ENCODE data around the gene IPCEF1.
"Not testable (repeated sequence)": the region's sequence is repeated elsewhere in the genome, so short reads cannot be mapped to it uniquely, and the experiment has no call there.

Gene IPCEF1

DNA sequence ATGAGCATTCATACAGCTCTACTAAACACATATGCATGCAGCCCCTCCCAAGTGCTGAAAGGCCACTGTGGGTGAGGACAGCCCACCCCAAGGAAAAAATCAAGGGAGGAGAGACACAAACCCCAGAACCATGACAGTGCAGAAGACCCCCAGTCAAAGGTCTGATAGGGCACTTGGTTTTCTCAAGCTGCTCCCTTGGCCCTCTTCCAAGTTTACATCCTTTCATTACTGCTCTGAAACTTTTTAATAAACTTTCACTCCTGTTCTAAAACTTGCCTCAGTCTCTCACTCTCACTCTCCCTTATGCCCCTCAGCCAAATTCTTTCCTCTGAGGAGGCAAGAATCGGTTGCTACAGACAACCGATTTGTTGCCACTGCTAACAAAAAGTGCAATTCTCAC, 24.9 kb downstream of the IPCEF1 start:
- no peak for DNase-seq (ENCODE audit: low read depth in 3 of 3)

DNA sequence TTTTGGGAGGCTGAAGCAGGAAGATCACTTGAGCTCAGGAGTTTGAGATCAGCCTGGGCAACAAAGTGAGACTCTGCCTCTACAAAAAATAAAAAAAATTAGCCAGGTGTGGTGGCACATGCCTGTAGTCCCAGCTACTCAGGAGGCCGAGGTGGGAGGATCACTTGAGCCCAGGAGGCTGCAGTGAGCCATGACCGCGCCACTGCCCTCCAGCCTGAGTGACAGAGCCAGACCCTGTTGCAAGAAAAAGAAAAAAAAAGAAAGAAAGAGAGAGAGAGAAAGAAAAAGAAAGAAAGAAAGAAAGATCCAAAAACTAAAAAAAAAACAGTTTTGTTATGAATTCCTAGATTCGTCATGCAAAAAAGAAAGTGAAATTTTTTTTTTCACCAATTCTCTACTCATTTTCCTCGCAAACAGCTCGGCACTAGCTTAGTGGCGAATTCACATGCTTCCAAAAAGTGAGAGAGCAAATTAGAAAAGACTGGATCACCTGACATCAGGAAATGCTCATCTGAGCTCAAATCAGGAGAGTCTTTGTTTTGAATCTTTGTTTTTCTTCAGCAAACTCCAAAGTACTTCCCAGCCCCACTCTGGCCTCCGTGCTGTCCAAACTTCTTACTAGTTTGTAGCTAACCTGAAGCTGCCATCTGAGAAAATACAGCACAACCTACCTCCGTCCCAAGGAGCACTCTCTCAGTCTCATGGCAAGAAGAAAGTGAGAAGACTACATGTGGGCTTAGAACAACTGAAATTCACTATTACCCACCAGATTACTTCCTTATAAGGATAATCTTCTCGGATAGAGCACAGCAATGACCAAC, 27.0 kb downstream of the IPCEF1 start:
- no peak for DNase-seq (ENCODE audit: low read depth in 3 of 3)

DNA sequence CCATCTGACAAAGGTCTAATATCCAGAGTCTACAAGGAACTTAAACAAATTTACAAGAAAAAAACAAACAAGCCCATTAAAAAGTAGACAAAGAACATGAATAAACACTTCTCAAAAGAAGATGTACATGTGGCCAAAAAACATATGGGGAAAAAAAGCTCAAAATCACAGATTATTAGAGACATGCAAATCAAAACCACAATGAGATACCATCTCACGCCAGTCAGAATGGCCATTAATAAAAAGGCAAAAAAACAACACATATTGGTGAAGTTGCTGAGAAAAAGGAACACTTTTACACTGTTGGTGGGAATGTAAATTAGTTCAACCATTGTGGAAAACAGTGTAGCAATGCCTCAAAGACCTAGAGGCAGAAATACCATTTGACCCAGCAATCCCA, 29.3 kb downstream of the IPCEF1 start:
- DNase-seq (ENCODE audit: low read depth in 3 of 3), result not testable (repeated sequence)

DNA sequence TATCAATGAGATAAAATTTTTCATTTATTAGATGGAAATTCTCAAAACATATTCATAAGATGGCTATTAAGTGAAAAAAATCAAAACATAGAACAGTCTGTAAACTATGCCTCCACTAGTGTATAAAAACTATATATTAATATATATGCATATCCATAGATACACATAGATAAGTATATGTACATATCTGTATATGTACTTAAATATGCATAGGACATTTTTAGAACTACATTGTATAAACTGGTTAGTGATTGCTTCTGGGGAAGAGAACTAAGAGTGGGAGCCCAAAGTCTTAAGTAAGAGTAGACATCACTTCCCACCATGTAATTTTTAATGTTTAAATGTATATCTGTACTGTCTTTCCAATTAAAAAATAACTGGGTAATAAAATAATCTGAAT, 31.5 kb downstream of the IPCEF1 start:
- DNase-seq (ENCODE audit: low read depth in 3 of 3), result no peak

DNA sequence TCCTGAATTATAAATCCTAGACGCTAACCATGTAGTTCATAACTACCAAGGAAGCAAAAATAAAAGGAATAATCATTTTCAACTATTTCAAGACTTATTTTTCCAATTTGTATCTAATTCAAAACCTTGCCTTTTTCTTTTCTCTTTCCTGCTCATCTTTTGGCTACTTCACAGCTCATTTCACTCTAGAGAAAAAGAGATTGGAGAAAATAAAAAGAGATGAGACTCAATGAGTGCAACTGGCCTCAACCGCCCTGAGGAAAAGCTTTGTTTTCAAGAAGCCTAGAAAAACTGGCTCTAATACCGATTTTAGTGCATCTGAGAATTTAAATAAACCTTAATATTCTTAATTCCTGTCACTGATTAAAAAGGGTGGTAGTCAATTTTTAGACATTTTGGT, 36.4 kb downstream of the IPCEF1 start:
- no peak for DNase-seq (ENCODE audit: low read depth in 3 of 3)

DNA sequence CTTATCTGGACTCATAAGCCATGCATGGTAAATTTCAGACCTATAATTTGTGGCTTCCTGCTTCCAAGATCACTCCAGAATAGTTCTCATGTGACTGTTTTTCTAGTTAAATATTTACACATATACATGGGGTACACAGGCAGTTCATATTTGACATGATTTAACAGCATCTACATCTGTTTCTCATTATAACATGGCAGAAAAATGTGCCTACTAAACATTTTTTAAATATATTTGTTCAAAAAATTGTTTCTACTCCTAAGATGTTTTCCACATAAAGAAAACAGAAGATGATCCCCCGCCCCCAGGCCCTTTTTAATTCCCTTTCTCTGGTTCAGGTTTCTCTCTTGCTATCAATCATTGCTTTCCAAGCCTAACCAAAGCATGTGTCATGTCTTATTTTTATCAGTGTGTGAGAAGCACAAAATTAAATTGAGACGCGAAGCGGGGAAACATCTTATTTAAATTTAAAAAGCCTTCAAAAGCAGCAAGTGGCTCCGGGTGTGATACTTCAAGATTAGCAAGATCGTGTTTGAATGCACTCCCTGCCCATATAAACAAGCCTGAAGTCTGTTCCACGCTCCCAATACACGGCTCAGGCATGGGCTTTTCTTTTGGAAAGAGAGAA, 37.3 kb downstream of the IPCEF1 start:
- no peak for DNase-seq (ENCODE audit: low read depth in 3 of 3)

DNA sequence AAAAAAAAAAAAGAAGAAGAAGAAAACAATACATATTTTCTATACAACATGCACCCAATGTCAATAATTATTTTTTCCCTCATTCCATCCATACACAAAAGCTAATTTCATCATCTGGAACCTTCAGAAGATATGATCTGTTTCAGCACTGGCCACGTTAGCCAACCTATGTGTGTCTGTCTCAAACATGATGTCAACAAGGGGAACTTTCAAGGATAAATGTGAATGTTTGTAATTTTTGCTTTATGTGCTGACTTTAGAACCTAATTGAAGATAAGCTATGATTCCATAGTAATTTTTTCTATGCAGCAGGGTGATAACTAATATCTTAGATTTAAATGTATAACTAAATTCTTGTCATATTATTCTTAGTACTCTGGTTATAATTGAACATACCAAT, 37.9 kb downstream of the IPCEF1 start:
- no peak for DNase-seq (ENCODE audit: low read depth in 3 of 3)

DNA sequence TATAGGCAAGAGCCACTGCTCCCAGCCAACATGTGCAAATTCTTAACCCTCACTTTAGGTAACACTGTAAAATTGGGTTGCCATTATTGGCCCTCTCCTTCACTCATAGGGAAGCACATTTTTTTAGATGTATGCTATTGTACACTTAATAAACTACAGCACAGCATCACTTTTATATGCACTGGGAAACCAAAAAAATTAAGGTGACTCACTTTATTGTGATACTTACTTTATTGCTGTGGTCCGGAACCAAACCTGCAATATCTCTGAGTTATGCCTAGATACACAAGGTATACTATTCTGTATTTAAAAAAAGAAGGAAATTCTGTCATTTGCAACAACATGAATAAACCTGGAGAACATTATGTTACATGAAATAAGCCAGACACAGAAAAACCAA, 40.5 kb downstream of the IPCEF1 start:
- DNase-seq (ENCODE audit: low read depth in 3 of 3), result no peak

DNA sequence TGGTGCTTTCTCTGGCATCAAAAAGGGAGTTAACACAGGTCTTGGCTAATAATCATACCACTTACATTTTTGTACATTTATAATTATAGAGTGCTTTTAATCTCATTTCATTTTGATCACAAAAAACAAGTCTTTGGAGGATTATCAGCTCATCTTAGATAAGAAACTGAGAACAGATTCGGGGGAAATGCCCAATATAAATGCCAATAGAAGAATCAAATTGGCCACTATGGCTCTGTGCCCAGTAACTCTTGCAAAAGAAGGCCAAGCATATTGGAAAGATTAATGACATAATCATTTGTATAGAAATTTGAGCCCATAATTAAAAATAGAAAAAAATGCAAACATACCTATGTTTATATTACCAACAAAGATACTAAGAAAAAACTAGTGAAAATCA, 42.5 kb downstream of the IPCEF1 start:
- DNase-seq (ENCODE audit: low read depth in 3 of 3), result no peak

DNA sequence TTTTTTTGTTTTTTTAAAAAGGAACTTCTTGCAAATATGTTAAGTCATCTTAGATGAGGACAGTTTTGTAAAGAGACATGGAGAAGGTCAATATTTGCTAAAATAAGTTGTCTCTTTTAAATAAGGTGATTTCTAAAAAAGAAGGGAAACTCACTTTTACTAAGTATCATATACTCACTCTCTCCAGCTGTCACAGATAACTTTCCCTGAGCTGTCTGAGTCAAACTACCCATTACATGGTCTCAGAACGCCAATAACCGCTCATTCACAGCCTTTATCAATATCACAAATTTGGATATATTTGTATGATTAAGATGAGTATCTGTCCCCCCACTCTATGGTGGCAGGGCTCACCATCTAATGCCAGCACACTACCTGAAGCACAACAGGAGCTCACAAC, 47.6 kb downstream of the IPCEF1 start:
- DNase-seq (ENCODE audit: low read depth in 3 of 3), result no peak

DNA sequence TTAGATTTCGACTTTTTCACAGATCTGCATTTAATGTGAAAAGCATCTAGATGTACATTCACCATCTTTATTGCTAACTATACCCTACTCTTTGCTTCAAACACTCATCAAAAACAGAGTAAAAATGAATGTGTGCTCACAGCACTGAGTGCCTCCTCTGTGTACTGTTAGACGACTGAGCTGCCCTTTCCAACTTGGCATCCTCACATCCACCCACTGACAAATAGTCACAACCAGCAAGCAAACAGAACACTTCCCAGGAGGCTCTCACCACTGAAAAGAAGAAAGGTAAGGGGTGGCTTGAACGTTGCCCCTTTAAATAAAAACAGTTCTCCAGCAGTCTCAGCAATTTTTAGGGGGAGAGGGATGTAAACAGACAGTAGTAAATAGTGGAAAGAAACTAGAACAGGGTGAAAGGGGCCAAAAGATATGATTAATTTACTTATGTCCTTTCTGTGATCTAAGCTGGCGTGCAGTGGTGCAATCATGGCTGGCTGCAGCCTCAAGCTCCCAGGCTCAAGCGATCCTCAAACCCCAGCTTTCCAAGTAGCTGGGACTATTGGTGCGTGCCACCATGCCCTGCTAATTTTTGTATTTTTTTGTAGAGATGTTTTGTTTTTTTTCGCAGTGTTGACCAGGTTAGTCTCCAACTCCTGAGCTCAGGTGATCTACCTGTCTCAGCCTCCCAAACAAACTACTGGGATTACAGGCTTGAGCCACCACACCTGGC, 48.7 kb downstream of the IPCEF1 start:
- no peak for DNase-seq (ENCODE audit: low read depth in 3 of 3)

DNA sequence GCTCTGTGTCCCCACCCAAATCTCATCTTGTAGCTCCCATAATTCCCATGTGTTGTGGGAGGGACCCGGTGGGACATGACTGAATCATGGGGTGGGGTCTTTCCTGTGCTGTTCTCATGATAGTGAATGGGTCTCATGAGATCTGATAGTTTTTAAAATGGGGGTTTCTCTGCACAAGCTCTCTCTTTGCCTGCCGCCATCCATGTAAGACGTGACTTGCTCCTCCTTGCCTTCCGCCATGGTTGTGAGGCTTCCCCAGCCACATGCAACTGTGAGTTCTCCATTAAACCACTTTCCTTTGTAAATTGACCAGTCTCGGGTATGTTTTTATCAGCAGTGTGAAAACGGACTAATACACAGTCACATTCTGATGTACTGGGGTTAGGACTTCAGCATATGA, 49.5 kb downstream of the IPCEF1 start:
- not testable (repeated sequence) for DNase-seq (ENCODE audit: low read depth in 3 of 3)

DNA sequence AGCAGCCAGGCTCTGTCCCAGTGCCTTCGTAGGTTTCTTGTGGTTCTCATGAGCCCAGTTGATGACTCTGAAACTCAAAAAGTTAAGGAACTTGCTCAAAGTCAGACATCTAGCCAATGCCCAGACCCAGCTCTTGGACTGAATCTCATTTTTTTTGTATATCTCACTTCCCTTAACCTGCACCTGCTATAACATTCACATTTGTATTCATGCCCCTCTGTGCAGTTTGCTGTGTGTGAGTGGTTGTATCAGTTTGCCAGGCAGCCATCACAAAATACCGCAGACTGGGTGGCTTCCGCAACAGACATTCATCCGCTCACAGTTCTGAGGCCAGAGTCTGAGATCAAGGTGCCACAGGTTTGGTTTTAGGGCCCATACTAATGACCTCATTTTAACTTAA, 49.9 kb downstream of the IPCEF1 start:
- no peak for DNase-seq (ENCODE audit: low read depth in 3 of 3)

DNA sequence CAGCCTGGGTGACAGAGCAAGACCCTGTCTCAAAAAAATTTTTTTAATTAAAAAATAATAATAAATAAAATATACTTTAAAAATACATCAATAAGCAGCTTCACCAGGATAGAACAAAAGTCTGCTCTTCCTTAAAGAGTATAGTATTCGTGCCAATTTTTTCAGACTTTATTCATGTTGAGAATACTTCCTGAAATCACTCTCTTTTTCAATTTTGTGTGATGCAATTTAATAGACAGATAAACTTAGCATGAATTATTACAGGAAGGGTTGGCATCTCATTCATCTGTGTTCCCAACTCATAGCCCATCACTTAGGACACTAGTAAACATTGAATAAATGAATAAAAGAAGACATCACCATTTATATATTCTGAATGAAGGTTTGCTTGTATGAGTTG, 52.4 kb downstream of the IPCEF1 start:
- DNase-seq (ENCODE audit: low read depth in 3 of 3), result no peak

DNA sequence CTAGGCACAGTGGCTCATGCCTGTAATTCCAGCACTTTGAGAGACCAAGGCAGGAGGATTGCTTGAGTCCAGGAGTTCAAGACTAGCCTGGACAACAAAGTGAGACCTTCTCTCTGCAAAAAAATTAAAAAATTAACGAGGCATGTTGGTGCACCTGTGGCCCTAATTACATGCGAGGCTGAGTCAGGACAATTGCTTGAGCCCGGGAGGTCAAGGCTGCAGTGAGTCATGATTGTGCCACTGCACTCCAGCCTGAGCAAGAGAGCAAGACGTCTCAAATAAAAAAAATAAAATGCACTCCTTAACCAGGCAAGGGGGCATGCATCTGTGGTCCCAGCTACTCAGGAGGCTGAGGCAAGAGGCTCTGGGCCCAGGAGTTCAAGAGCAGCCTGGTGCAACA, 53.0 kb downstream of the IPCEF1 start:
- not testable (repeated sequence) for DNase-seq (ENCODE audit: low read depth in 3 of 3)

DNA sequence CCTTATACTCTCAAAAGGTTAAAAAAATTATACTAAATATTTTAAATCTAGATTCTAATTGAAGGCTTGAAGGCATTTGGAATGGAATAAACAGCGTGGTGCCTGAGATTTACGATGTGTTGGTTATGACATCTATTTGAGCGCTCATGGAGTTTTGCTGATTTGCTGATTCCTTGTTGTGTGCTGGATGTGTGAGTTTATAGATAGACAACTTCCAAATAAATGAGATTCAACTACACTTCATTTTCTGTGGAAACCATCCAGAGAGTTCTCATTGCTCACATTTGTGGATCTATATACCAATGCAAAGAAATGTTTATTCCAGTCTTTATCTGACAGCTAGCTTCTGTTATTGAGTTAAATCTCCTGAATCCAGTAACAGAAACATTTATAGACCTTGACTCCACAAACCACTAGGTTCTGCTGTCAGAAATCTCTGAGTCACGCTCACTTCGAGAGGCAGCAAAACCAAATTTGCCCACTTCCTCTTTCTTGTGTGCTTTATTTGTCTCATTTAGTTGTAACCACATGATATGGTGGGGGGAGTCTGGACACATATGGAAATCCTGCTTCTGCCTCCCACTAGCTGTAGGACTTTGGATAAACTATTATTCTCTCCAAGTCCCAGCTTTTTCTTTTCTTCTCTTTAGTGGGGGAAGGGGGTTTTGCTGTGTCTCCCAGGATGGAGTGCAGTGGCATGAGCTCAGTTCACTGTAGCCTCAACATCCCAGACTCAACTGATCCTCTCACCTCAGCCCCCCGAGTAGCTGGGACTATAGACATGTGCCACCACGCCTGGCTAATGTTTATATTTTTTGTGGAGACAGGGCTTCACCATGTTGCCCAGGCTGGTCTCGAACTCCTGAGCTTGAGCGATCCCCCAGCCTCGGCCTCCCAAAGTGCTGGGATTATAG, 54.5 kb downstream of the IPCEF1 start:
- DNase-seq (ENCODE audit: low read depth in 3 of 3), result no peak

DNA sequence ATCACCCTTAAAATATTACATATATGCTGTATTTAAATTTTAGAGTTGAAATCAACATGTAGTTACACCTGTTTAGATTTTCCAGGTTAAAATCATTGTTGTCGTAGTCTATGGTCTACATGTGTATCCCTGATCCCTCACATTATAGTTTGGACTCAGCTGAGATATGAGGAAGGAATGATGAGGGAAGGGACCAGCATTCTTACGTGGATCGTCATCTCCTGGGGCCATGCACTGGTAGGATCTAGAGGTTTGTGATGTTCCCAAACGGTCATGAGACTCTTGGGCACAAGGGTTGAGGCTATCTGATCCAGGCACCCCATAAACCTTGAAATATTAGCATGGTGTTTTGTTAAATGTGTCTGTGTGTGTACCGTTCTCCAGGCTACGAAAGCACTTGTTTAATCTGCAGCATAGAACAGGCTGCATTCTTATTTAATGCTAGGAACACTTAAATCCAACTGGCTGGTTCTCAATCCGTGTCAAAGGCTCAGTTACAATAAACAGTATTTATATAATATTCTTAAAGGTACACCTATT, 55.4 kb downstream of the IPCEF1 start:
- DNase-seq (ENCODE audit: low read depth in 3 of 3), result no peak

DNA sequence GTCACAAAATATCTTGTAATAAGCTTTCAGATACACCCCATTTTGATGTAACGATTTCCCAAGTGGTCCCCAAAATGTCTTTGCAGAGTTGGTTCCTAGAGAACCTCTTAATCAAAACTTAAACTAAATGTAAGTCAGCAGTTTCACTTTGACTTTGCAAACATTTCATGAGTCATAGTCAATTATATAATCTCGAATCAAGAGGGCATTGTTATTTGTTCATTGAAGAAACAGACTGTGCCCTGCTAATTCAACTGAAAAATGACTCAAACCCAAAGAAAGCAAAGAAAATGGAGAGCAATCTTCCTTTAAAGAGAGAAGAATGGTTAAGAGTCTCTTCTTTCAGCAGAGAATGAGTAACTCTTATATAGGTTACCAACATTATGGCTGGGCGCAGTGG, 58.3 kb downstream of the IPCEF1 start:
- DNase-seq (ENCODE audit: low read depth in 3 of 3), result no peak

DNA sequence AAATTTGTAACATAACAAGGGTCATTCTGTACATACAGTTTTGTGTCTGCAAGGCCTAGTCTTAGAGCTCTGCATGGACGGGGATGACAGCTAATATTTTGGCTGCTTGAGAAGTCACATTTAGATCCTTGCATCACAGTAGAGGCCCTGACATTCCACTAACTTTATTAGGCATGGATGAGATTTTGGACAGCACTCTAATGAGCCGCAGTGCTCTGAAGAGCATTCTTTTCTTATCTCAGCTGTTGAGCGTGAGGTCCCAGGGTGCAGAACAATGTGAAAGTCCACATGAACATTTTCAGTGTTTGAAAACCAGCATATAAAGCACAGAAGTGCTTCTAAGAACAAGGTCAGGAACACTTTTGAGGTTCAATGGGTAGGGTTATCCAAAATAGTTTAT, 58.9 kb downstream of the IPCEF1 start:
- no peak for DNase-seq (ENCODE audit: low read depth in 3 of 3)

DNA sequence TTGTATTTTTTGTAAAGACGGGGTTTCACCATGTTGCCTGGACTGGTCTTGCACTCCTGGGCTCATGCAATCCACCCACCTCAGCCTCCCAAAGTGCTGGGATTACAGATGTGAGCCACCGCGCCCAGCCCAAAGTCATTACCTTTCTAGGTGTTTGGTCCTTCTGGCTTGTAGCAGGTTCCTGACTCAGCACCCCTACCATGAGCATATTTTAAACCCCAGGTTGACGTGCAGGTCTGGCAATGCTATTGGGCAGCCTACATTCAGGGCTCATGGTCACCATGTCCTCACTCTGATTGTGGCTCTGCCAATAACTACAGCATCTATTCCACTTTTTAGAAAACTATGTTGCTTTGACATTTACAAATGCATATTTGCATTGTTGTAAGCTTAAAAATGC, 59.4 kb downstream of the IPCEF1 start:
- DNase-seq (ENCODE audit: low read depth in 3 of 3), result no peak

DNA sequence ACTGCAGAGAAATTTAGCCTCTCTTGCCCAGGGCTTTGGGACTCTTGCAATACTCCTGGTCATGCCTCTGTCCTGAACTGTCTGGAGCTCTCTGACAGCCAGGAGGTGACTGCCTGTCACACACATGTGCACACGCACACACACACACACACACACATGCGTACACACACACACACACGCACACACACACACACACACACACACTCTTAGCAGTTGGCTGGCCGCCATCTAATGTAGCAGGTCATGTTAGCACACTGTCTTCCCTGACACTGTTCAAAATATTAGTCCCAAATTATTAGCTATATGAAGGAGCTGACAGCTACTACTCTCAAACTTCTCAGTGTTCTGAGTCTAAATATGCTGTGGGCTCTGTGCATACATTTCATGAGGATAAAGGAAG, 60.9 kb downstream of the IPCEF1 start:
- DNase-seq (ENCODE audit: low read depth in 3 of 3), result no peak

Data from stimulated activated CD4-positive, alpha-beta T cell treated with anti-CD3 and anti-CD28 coated beads, TNF-alpha, amount 100 ng/mL, for 24 hours (primary cell).